Jurkat, Clone E6-1 (cell line): Measurements from ENCODE around the gene PFN3.
A peak's percentile ranks its signal among the peaks of the same experiment; 100 is the strongest.

Source experiments
- DNase-seq: peaks from one replicate; pipeline ENCODE4 v3.0.0-alpha.2; 2011; ENCODE audit warnings: low read depth, low spot score
- H3K4me3 ChIP-seq: 2 replicates; pipeline ENCODE4 v1.5.1; 2011; ENCODE audit warnings: mild to moderate bottlenecking, low read length, control low read depth, moderate library complexity

PFN3 gene

DNA sequence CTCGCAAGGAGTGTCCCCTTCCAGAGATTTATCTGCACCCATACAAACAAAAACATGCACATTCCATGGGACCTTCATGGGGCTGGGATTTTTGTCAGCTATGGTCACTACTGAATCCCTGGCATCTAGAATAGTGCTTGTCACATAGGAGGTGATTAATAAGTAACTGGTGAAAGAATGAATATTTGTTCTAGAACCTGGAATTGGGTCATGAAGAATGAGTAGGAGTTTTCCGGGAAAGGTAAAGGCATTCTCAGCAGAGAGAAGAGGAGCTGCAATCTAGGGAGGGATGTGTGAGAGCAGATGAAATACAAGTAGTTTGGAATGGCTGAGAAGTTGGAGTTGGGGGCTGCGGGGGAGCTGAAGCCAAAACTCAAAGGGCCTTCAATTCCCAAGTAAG is 46.2 kb downstream of the PFN3 start:
- no peak for DNase-seq
- H3K4me3 ChIP-seq: no peak overlapping the region

- no peak for DNase-seq
- no peak overlapping the region for H3K4me3 ChIP-seq
These were observed 47.4 kb downstream of the PFN3 start for GRCh38 chr5:177353093-177353492.

DNA sequence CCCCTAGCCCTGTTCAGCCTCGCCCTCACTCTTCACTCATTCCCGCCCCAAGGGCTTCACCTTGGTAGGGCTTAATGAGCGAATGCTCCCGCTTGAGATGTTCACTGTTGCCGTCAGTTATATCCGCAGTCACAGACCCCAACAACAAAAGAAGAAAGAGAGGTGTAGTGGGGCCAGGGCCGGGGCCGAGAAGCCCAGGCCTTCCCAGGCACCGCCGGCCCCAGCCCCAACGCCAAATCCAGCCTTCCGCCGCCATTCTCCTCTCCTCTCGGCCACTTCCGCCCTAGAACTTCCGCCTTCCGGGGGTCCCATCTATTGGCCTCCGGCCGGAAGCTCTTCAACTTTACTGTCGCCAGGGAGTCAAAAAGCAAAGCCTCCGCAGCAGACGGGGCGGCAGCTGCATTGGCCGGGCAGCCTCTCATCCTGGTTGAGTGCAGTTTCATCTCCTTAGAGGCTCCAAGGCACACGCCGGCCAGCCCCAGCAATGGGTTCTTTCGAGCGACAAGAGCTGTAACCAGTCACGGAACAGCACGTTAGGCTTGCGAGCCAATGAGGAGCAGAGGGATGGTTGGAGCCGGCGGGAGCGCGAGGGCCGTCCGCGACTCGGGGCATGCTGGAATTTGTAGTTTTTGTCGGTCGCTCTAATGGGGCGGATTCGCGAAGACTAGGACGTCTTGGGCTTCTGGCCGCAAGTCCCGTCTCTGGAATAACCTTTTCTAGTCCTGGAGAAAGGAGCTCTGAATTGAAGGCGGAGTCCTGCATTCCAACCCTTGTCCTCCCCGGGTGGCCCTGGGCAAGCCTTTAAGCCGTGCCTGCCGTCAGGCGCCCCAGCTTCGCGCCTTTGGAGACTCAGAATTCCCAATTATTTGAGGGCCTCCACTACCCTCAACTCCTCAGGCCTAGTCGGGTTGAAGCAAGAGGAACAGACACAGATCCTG is 48.8 kb downstream of the PFN3 start, which contains the start of gene LMAN2:
LMAN2 (minus strand) TSS at position 277 of the 938 bp plus-strand sequence; CDS start at position 256, 21 bp downstream.
- DNase-seq: peak; percentile 97
- H3K4me3 ChIP-seq: peak within 1 kb of the TSS; percentile 72

DNA sequence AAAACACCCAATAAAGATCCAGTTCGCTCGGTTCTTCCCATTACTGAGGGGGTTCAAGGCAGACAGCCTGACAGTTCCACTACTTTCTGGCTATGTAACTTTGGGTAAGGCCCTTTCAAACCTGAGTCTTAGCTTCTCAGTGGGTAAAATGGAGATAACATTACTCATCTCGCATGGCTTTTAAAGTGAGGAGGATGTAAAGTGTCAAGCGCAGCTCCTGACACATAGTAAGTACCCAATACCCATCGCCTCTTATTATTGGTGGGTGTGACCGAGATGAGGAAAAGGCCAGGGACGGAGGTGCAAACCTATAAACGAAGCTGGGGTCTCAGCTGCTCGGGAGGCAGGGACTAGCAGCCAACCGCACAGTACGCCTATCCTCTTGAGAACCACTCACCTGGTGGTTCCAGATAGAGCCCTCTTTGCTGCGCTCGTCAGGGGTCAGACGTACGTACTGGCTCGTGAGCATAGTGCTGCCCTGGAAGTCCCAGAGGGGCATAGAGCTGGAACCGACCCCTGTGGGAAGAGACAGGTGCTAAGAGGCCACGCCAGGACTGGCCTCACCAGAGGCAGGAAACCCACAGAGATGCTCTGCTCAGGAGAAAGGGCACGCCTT is 49.6 kb downstream of the PFN3 start:
- H3K4me3 ChIP-seq: peak overlapping the region; percentile 72
- no peak for DNase-seq
